Calu3 (cell line): ENCODE results near the gene DST. TPM values are rescaled to one million over a fixed set of nuclear protein-coding genes. Genes with fewer than 3 reads are reported as not detected.

Source experiments
- BruUV-seq: library from RNA; stranded (reverse); fragments of 400-500 nt; replicated peaks from 2 replicates; lab custom pipeline; 2021; lab: Mats Ljungman, UMichigan
- CTCF ChIA-PET: fragments of 300-600 bp; sonication (Branson Sonifier 250); formaldehyde crosslinking; loops from one replicate; lab custom pipeline; 2022; ENCODE audit warnings: antibody characterized with exemption; lab: Charles Lee
- DNase-seq: peaks from one replicate; pipeline ENCODE4 v3.0.0; 2022
- H3K27ac Mint-ChIP-seq: one replicate; pipeline ENCODE4 v1.8.0; 2022; ENCODE audit warnings: mixed read lengths; ENCODE audit not compliant: unreplicated experiment
- H3K27me3 Mint-ChIP-seq: one replicate; pipeline ENCODE4 v1.8.0; 2022; ENCODE audit warnings: mixed read lengths; ENCODE audit not compliant: unreplicated experiment
- H3K36me3 Mint-ChIP-seq: one replicate; pipeline ENCODE4 v1.8.0; 2022; ENCODE audit warnings: mild to moderate bottlenecking, moderate library complexity, mixed read lengths; ENCODE audit not compliant: insufficient read depth, unreplicated experiment
- H3K4me1 Mint-ChIP-seq: one replicate; pipeline ENCODE4 v1.8.0; 2022; ENCODE audit warnings: mild to moderate bottlenecking, low read depth, mixed read lengths; ENCODE audit not compliant: unreplicated experiment
- H3K4me3 Mint-ChIP-seq: one replicate; pipeline ENCODE4 v1.8.0; 2022; ENCODE audit warnings: mild to moderate bottlenecking, low read depth, moderate library complexity, mixed read lengths; ENCODE audit not compliant: unreplicated experiment
- H3K9me3 Mint-ChIP-seq: one replicate; pipeline ENCODE4 v1.8.0; 2022; ENCODE audit warnings: low read depth, mixed read lengths; ENCODE audit not compliant: unreplicated experiment
- intact Hi-C: fragments of 100-400 bp; cut with micrococcal nuclease; formaldehyde crosslinking; loops from one replicate; pipeline ENCODE4 v1.10.0; 2022; ENCODE audit not compliant: unreplicated experiment
- total RNA-seq: library from RNA; stranded (reverse); gene quantifications from 2 replicates; pipeline ENCODE4 v1.2.3, GENCODE V29; 2022
- TF ChIP-seq, protein P1 (sequence below): fragments of 200-600 bp; IDR thresholded peaks from one replicate; pipeline ENCODE4 v1.8.0; 2022; ENCODE audit warnings: antibody characterized with exemption; ENCODE audit not compliant: unreplicated experiment

The DST gene
- total RNA-seq, 1 experiment from 2014 or later, result 212 TPM

DNA sequence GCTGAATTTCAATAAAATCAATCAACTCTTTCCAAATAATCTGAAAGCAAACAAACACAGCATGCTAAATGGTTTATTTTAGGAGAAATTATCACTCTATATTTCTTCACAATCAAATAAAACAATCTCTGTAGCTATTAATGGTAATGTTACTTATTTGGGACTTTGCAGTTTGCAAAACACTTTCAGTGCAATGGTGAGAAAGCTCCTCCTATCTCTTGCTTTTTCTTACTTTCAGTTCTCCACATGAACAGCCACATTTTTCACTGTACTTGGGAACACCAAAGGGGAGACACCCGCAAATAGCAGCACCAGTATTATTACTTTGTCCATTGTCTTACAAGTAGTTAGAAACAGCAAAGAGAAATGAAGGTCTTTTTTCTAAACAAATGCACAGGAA, 92.4 kb downstream of the DST start:
- intact Hi-C loops, result no loop called here
- no peak overlapping the region for H3K27ac Mint-ChIP-seq
- H3K4me1 Mint-ChIP-seq, result peaks cover 30% of the 10 kb centered on the region
- H3K4me3 Mint-ChIP-seq, result no peak overlapping the region
- no TSS peak for BruUV-seq
- DNase-seq, result no peak
- TF ChIP-seq, protein P1, sequence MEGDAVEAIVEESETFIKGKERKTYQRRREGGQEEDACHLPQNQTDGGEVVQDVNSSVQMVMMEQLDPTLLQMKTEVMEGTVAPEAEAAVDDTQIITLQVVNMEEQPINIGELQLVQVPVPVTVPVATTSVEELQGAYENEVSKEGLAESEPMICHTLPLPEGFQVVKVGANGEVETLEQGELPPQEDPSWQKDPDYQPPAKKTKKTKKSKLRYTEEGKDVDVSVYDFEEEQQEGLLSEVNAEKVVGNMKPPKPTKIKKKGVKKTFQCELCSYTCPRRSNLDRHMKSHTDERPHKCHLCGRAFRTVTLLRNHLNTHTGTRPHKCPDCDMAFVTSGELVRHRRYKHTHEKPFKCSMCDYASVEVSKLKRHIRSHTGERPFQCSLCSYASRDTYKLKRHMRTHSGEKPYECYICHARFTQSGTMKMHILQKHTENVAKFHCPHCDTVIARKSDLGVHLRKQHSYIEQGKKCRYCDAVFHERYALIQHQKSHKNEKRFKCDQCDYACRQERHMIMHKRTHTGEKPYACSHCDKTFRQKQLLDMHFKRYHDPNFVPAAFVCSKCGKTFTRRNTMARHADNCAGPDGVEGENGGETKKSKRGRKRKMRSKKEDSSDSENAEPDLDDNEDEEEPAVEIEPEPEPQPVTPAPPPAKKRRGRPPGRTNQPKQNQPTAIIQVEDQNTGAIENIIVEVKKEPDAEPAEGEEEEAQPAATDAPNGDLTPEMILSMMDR, result no peak
- H3K27me3 Mint-ChIP-seq, result no peaks in the 10 kb centered on the region
- CTCF ChIA-PET, result no interaction called here
- no peaks in the 10 kb centered on the region for H3K9me3 Mint-ChIP-seq
- peaks cover 10% of the 10 kb centered on the region for H3K36me3 Mint-ChIP-seq

DNA sequence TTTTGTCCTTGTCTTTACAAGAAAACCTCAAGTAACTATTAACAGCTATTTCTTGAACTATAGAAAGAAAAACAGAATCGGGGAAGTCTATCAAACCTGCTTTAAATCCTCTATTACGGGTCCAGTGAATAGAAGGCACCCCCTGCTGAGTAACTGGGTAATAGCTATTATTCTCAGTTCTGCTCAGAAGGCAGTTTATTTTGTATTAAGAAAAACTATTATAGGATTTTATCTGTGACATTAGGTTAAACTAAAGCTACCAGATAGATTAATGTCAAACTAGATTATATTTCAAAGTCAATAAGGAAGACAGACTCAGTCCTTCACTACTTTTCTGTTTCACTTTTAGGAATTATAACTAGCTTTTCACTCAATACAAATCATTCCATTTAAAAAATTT, 93.7 kb downstream of the DST start:
- no peak for DNase-seq
- TF ChIP-seq, protein P1, result no peak
- intact Hi-C loops, result loop anchor here (5.0 kb wide), 1 partner anchor 192 kb away; no protein-coding TSS in a partner anchor
- Mint-ChIP-seq H3K36me3 (peaks cover 10% of the 10 kb centered on the region), H3K27me3 (no peaks in the 10 kb centered on the region), H3K4me3 (no peak overlapping the region), H3K9me3 (no peaks in the 10 kb centered on the region), H3K4me1 (peaks cover 30% of the 10 kb centered on the region), H3K27ac (no peak overlapping the region)
- BruUV-seq, result no TSS peak
- CTCF ChIA-PET, result interaction anchor here (0.8 kb wide), 2 partner anchors 178 to 179 kb away, joined by 3 to 4 read pairs; no protein-coding TSS in a partner anchor

DNA sequence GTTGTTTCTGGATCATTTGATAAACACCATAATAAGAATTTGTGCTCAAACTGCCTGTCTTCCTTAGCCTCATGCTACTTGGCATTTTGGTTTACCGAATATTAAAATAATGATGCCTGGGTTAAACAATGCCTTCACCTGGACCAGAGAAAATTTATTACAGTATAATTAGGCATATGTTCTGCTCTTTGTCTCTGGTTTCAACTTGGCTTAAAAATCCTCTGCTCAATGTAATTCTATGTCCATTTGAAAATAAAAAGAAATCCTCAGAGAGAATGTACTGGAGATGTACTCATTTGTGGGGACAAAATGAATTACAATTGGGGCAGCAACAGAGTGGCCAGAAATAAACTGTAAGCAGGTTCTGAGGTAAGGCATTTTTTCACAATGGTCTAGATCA, 95.0 kb downstream of the DST start:
- TF ChIP-seq, protein P1, result no peak
- BruUV-seq, result no TSS peak
- no peak overlapping the region for H3K4me3 Mint-ChIP-seq
- DNase-seq, result no peak
- peaks cover 10% of the 10 kb centered on the region for H3K36me3 Mint-ChIP-seq
- no peaks in the 10 kb centered on the region for H3K9me3 Mint-ChIP-seq
- intact Hi-C loops, result loop anchor here (5.0 kb wide), 1 partner anchor 190 kb away; no protein-coding TSS in a partner anchor
- no peaks in the 10 kb centered on the region for H3K27me3 Mint-ChIP-seq
- H3K4me1 Mint-ChIP-seq, result peaks cover 30% of the 10 kb centered on the region
- no peak overlapping the region for H3K27ac Mint-ChIP-seq
- CTCF ChIA-PET, result no interaction called here

DNA sequence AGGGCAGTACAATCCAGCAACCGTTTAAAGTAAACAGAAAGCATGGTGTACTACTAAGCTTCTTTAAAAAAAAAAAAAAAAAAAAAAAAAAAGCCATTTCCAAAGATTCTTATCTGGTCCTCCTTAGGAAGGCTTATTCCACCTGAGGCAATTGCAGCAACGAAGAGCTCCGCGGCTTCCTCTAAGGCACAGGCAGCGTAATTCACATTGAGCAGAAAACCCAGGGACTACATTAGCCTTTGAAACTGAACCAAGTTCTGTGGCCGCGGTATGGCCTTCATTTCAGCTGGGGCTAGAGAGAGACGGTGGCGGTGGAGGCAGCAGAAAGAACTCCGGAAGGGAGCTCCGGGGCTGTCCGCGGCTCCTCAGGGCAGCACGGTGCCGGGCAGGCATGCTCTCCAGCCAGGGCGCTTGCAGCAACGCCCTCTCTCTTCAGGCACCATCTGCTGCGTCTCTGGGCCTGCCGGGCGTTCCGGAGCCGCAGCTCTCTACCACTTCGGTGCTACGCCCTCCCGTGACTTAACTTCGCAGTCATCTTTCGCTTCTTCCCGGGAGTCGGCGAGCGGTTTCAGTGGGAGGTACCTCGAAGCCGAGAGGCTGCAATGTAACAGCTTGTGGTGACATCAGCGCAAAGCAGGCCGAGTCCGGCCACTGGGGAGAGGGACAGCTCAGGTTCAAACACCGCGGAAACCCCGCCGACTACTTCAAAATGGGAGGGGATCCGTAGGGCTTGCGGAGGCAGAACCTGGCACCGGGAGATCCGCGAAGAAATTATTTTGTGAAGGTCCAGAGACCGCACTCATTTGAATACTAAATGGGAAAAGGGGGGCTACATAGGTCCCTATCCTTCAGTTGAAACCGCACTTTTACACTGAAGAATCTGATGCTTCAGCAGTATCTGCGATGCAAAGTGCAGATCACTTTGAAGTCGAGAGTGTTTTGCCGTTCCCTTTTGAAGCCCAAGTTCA, 100.0 kb downstream of the DST start:
- TF ChIP-seq, protein P1, result no peak
- DNase-seq, result peak; percentile 90
- H3K9me3 Mint-ChIP-seq, result no peaks in the 10 kb centered on the region
- TSS peak; percentile 91 for BruUV-seq
- H3K4me3 Mint-ChIP-seq, result no peak overlapping the region
- H3K36me3 Mint-ChIP-seq, result no peaks in the 10 kb centered on the region
- CTCF ChIA-PET, result interaction anchor here (0.6 to 1.2 kb wide), 4 partner anchors 9 to 172 kb away, joined by 3 to 17 read pairs (median 4); no protein-coding TSS in a partner anchor
- H3K27ac Mint-ChIP-seq, result no peak overlapping the region
- peaks cover 14% of the 10 kb centered on the region for H3K4me1 Mint-ChIP-seq
- no peaks in the 10 kb centered on the region for H3K27me3 Mint-ChIP-seq
- intact Hi-C loops, result no loop called here
